Osteocyte (in vitro differentiated cells): ENCODE measurements around the gene OLIG3. TPM values are rescaled to one million over a fixed set of nuclear protein-coding genes. Genes with fewer than 3 reads are reported as not detected.

ENCODE experiments used
- DNase-seq: peaks from one replicate; pipeline ENCODE4 v3.0.0; 2021; ENCODE audit warnings: mixed read lengths; ENCODE audit not compliant: unreplicated experiment; ENCODE audit errors: extremely low spot score
- H3K27ac Mint-ChIP-seq: one replicate; pipeline ENCODE4 v1.8.0; 2021; ENCODE audit warnings: mild to moderate bottlenecking, mixed read lengths; ENCODE audit not compliant: unreplicated experiment
- H3K27me3 Mint-ChIP-seq: one replicate; pipeline ENCODE4 v1.8.0; 2021; ENCODE audit warnings: mixed read lengths; ENCODE audit not compliant: unreplicated experiment
- H3K36me3 Mint-ChIP-seq: one replicate; pipeline ENCODE4 v1.8.0; 2021; ENCODE audit warnings: mixed read lengths; ENCODE audit not compliant: unreplicated experiment
- H3K4me1 Mint-ChIP-seq: one replicate; pipeline ENCODE4 v1.8.0; 2021; ENCODE audit warnings: mixed read lengths; ENCODE audit not compliant: unreplicated experiment
- H3K4me3 Mint-ChIP-seq: one replicate; pipeline ENCODE4 v1.8.0; 2021; ENCODE audit warnings: mild to moderate bottlenecking, moderate library complexity, mixed read lengths; ENCODE audit not compliant: unreplicated experiment
- H3K9me3 Mint-ChIP-seq: one replicate; pipeline ENCODE4 v1.8.0; 2021; ENCODE audit warnings: mixed read lengths; ENCODE audit not compliant: unreplicated experiment
- total RNA-seq: library from RNA; stranded (reverse); gene quantifications from 2 replicates; pipeline ENCODE4 v1.2.1, GENCODE V29; 2021
- TF ChIP-seq, protein P1 (sequence below): fragments of 200-600 bp; sonication (generic); IDR thresholded peaks from 2 replicates; pipeline ENCODE4 v1.5.0; 2021; ENCODE audit warnings: antibody characterized with exemption, mild to moderate bottlenecking, moderate library complexity

Gene OLIG3
- total RNA-seq, 1 donor from 2014 or later = not detected

DNA sequence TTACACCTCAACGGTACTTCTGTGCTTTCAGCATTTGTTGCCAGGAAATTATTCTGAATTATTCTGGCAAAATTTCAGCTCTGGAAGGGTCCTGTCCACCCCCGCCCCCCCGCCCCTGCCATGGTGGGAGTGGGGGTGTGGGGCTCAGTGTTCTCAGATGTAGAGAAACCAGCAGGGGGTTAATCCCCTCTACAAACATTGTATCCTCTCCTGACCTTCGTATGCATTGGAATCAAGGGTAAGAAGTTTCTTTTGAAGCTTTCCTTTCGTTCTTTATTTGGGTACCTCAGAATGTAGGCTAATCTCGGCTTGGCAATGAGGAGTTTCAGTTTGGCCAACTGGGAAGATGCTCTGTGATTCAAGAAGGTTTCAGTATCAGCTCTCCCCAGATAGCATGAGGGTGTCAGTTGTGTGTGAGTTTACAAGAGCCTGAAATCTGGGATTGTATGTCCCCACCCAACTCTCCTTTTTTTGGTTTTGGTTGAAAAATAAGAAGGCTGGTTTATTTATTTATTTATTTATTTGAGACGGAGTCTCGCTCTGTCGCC lies 25.5 kb upstream of the OLIG3 start:
- no peak overlapping the region for H3K4me3 Mint-ChIP-seq
- DNase-seq = no peak
- TF ChIP-seq, protein P1, sequence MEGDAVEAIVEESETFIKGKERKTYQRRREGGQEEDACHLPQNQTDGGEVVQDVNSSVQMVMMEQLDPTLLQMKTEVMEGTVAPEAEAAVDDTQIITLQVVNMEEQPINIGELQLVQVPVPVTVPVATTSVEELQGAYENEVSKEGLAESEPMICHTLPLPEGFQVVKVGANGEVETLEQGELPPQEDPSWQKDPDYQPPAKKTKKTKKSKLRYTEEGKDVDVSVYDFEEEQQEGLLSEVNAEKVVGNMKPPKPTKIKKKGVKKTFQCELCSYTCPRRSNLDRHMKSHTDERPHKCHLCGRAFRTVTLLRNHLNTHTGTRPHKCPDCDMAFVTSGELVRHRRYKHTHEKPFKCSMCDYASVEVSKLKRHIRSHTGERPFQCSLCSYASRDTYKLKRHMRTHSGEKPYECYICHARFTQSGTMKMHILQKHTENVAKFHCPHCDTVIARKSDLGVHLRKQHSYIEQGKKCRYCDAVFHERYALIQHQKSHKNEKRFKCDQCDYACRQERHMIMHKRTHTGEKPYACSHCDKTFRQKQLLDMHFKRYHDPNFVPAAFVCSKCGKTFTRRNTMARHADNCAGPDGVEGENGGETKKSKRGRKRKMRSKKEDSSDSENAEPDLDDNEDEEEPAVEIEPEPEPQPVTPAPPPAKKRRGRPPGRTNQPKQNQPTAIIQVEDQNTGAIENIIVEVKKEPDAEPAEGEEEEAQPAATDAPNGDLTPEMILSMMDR = no peak
- no peaks in the 10 kb centered on the region for H3K9me3 Mint-ChIP-seq
- H3K27ac Mint-ChIP-seq = no peak overlapping the region
- H3K36me3 Mint-ChIP-seq = no peaks in the 10 kb centered on the region
- peaks cover 55% of the 10 kb centered on the region for H3K27me3 Mint-ChIP-seq
- H3K4me1 Mint-ChIP-seq = no peaks in the 10 kb centered on the region

DNA sequence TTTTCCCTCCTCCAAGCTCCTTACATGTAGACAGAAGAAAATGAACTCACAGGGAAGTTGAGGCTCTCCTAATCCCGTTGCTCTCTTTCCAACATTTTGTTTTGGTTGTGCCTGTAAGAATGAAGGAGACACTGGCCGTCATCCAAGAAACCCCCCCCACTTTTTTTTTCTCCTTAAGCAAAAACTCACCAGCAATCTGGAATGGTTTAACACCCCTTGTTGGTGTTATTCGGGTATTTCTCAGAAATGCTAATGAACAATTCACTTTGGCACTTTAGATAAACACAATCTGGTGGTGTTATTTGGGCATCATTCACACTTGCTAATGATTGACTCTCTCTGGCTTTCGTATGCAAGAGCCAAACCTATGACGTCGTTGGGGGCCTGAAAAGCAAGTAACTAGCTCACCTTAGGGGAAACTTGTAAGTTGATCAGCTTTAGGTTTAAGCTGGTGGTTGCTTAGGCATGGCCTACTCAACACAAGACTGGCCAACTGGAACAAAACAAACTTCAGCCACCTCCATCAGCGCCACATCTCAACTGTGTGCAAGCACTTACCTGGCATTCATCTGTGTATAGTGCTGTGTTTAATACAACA lies 24.3 kb upstream of the OLIG3 start:
- TF ChIP-seq, protein P1 = no peak
- no peak overlapping the region for H3K27ac Mint-ChIP-seq
- DNase-seq = no peak
- H3K4me3 Mint-ChIP-seq = no peak overlapping the region
- no peaks in the 10 kb centered on the region for H3K36me3 Mint-ChIP-seq
- H3K27me3 Mint-ChIP-seq = peaks cover 61% of the 10 kb centered on the region
- no peaks in the 10 kb centered on the region for H3K9me3 Mint-ChIP-seq
- no peaks in the 10 kb centered on the region for H3K4me1 Mint-ChIP-seq

DNA sequence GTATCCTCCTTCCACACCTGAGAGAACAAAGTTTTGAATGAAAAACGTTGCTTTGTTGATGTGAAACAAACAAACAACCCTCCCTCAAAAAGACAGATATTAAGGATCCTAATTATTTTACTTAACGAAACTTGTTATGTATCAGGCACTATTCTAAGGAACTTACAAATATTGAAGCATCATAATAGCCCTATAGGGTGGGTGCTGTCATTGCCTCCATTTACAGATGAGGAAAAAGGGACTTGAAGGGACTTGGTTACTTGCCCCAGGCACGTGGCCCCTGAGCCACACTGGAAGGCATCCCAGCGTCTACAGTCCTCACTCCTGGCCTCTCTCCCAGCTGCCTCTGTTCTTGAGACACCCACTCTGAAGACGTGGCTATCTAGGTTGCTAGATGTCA lies 20.2 kb upstream of the OLIG3 start:
- H3K27ac Mint-ChIP-seq = no peak overlapping the region
- TF ChIP-seq, protein P1 = no peak
- H3K27me3 Mint-ChIP-seq = peaks cover 68% of the 10 kb centered on the region

DNA sequence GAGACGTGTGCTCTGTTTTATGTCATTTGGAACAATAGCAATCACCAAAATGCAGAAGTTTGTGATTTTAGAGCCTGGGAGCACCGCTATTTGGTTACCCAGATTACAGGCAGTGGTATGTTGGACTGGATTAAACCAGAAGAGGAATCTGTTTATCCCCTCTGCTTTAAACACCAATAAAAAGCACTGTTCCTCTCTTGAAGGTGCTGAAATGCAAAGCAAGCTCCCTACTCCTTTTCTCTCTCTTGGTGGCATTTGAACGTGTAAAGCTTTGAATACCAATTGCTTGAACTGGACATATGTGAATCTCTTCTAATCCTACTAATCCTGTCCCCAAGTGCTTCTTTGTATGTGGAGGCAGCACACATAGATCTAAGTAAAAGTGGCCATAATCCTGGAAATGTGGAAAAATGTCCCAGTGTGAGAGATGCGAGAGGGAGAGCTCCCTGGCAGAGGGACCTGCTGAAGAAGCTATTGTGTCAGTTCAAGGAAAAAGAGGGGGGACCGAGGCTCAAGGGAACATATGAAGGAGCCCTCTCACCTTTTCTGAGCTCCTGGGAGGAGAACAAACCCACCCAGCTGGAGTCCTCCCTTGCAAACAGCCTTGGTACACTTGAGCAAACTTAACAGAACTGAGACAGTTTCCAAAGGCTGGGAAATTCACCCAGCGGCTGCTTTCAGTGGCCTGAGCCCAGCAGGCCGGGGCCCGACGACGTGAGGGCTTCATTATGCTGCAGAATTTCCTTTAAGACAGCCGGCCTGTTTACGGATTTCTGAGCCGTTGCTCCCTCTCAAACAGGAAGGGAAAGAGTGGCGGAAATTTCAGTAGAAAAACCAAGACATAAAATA lies 18.8 kb upstream of the OLIG3 start:
- H3K9me3 Mint-ChIP-seq = peaks cover 4% of the 10 kb centered on the region
- no peak for DNase-seq
- H3K36me3 Mint-ChIP-seq = no peaks in the 10 kb centered on the region
- TF ChIP-seq, protein P1 = no peak
- H3K27ac Mint-ChIP-seq = no peak overlapping the region
- peaks cover 68% of the 10 kb centered on the region for H3K27me3 Mint-ChIP-seq
- H3K4me3 Mint-ChIP-seq = no peak overlapping the region
- no peaks in the 10 kb centered on the region for H3K4me1 Mint-ChIP-seq

More for the DNA sequence above, 20.2 kb upstream of the OLIG3 start:
- DNase-seq = no peak
- peaks cover 4% of the 10 kb centered on the region for H3K9me3 Mint-ChIP-seq
- H3K4me3 Mint-ChIP-seq = no peak overlapping the region
- H3K36me3 Mint-ChIP-seq = no peaks in the 10 kb centered on the region
- no peaks in the 10 kb centered on the region for H3K4me1 Mint-ChIP-seq

DNA sequence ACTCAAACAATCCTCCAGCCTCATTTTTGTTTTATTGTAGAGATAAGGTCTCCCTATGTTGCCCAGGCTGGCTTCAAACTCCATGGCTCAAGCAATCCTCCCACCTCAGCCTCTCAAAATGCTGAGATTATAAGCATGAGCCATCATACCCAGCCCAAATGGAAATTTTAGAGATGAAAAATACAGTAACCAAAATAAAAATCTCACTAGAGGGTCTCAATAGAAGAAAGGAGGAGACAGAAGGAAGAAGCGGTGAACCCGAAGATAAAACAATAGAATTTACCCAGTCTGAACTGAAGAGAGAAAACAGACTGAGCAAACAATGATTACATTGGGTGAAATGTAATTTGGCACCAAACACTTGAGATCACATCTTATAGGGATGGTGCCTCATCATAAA lies 16.7 kb upstream of the OLIG3 start:
- H3K4me1 Mint-ChIP-seq = no peaks in the 10 kb centered on the region
- no peak overlapping the region for H3K4me3 Mint-ChIP-seq
- TF ChIP-seq, protein P1 = no peak
- no peaks in the 10 kb centered on the region for H3K36me3 Mint-ChIP-seq
- H3K27me3 Mint-ChIP-seq = peaks cover 53% of the 10 kb centered on the region
- H3K27ac Mint-ChIP-seq = no peak overlapping the region
- peaks cover 4% of the 10 kb centered on the region for H3K9me3 Mint-ChIP-seq
- DNase-seq = no peak
